ENCODE data around the gene F2RL3.

Gene F2RL3

DNA sequence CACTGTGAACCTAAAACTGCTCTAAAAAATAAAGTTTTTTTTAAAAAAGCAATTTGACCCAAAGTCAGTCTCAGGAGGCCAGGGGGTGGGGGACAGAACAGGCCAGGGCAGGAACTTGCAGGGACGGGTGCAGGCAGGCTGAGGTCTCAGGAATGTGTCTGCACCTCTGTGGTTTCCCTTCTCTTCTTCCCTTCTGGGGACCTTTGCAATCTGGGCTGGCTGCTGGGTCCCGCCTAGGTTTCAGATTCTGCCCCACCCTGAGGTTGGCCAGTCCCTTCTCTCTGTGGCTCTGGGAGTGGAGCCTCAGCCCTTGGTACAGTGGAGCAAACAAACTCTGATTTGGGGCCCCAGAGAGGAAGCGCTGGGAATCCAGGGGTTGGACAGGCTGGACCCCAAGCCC lies 5.3 kb upstream of the F2RL3 start:
- H3K27me3 Mint-ChIP-seq, result no peaks in the 10 kb centered on the region
- H3K9me3 Mint-ChIP-seq, result peaks cover 16% of the 10 kb centered on the region
- H3K36me3 Mint-ChIP-seq (ENCODE audit: low read depth), result peaks cover 30% of the 10 kb centered on the region
- no peak overlapping the region for H3K4me3 Mint-ChIP-seq
- H3K4me1 Mint-ChIP-seq (ENCODE audit: low read depth), result peaks cover 2% of the 10 kb centered on the region
- H3K27ac Mint-ChIP-seq, result no peak overlapping the region

DNA sequence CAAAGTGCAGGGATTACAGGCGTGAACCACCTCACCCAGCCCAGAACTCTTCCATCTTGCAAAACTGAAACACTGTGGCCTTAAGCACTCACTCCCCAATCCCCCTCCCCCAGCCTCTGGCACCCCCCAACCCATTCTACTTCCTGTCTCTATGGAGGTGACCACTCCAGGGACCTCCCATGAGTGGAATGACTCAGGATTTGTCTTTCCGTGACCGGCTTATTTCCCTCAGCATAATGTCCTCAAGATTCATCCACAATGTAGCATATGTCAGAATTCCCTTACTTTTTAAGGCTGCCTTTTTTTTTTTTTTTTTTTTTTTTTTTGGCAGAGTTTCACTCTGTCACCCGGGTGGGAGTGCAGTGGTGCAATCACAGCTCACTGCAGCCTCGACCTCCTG lies 3.6 kb upstream of the F2RL3 start:
- Mint-ChIP-seq H3K4me3 (no peak overlapping the region), H3K4me1 (ENCODE audit: low read depth) (peaks cover 9% of the 10 kb centered on the region), H3K27ac (no peak overlapping the region), H3K36me3 (ENCODE audit: low read depth) (peaks cover 20% of the 10 kb centered on the region), H3K27me3 (no peaks in the 10 kb centered on the region), H3K9me3 (peaks cover 14% of the 10 kb centered on the region)

DNA sequence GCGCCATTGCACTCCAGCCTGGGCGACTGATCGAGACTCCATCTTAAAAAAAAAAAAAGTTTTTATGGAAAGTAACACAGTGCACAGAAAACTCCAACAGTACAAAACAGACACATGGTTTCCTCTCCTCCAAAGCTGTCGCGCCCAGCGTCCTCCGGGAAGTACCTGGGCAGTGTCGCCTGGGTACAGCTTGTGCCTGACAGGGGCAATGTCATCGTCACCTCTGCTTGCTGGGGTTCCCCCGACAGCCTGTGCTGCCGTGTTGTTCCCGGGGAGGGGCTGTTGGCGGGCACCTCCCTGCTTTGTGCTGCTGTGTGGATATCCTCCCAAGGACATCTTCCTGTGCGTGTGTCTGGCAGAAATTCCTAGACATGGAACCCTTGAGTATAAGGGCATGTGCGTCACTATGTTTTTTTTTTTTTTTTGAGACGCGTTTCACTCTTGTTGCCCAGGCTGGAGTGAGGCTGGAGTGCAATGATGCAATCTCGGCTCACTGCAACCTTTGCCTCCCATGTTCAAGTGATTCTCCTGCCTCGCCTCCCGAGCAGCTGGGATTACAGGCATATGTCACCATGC lies 2.4 kb upstream of the F2RL3 start:
- Mint-ChIP-seq H3K4me1 (ENCODE audit: low read depth) (peaks cover 9% of the 10 kb centered on the region), H3K27me3 (no peaks in the 10 kb centered on the region)

DNA sequence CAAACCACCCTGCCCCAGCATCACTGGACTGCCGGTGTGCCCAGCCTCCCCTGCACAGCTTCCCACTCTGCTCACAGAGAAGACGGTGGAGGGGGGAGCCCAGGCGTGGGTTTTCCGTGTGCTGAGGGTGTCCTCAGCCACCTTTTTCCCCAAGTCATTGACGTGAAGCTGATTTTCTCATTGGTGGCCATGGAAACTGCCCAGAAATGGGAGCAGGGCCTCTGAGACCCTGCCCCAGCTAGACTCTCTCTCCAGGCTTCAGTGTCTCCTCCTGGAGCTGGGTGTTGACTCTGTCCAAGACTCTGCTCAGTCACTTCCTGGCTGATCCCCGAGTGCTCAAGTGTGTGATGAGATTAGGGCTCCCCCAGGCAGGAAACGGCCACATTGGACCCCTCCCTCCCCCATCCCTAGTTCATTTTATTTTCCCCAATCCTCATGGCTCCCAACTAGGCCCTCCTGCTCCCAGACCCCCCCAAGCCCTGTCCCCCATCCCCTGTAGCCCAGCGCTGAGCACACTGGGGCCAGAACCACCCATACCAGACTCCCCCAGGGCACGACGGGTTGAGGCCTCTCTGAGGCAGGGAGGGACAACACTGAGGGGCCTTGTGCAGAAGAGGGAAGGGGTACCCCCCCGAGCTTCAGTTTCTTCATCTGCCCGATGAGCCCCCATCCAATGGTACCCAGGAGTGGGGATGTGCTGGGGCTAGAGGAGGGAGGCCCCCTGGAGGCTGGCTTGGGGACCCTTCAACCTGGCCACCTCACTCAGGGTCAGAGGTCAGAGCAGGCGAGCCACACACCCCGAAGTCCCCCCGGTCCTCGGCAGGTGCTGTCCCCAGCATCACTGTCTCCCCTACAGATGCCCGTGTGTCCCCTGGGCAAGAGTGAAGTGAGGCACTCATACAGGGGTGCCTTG lies 1.2 kb upstream of the F2RL3 start:
- H3K4me1 Mint-ChIP-seq (ENCODE audit: low read depth), result peaks cover 9% of the 10 kb centered on the region

More for the DNA sequence above, 2.4 kb upstream of the F2RL3 start:
- Mint-ChIP-seq H3K4me3 (no peak overlapping the region), H3K9me3 (peaks cover 11% of the 10 kb centered on the region), H3K27ac (no peak overlapping the region), H3K36me3 (ENCODE audit: low read depth) (peaks cover 13% of the 10 kb centered on the region)

DNA sequence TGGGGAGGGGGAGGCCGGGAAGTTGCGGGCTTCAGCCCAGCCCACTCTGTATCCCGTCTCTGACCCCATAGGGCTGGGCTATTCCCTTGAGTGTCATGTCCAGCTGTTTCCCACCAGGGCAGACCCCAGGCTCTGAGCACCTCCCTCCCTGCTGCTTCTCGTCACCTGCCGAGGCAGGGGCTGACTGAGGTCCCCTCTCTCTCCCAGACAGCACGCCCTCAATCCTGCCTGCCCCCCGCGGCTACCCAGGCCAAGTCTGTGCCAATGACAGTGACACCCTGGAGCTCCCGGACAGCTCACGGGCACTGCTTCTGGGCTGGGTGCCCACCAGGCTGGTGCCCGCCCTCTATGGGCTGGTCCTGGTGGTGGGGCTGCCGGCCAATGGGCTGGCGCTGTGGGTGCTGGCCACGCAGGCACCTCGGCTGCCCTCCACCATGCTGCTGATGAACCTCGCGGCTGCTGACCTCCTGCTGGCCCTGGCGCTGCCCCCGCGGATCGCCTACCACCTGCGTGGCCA lies 625 bp downstream of the F2RL3 start:
- Mint-ChIP-seq H3K27me3 (no peaks in the 10 kb centered on the region), H3K4me3 (no peak overlapping the region), H3K27ac (no peak overlapping the region), H3K4me1 (ENCODE audit: low read depth) (peaks cover 13% of the 10 kb centered on the region), H3K9me3 (no peaks in the 10 kb centered on the region), H3K36me3 (ENCODE audit: low read depth) (no peaks in the 10 kb centered on the region)

More for the DNA sequence above, 1.2 kb upstream of the F2RL3 start:
- H3K4me3 Mint-ChIP-seq, result no peak overlapping the region
- no peak overlapping the region for H3K27ac Mint-ChIP-seq
- H3K36me3 Mint-ChIP-seq (ENCODE audit: low read depth), result peaks cover 5% of the 10 kb centered on the region
- H3K9me3 Mint-ChIP-seq, result peaks cover 4% of the 10 kb centered on the region
- H3K27me3 Mint-ChIP-seq, result no peaks in the 10 kb centered on the region

DNA sequence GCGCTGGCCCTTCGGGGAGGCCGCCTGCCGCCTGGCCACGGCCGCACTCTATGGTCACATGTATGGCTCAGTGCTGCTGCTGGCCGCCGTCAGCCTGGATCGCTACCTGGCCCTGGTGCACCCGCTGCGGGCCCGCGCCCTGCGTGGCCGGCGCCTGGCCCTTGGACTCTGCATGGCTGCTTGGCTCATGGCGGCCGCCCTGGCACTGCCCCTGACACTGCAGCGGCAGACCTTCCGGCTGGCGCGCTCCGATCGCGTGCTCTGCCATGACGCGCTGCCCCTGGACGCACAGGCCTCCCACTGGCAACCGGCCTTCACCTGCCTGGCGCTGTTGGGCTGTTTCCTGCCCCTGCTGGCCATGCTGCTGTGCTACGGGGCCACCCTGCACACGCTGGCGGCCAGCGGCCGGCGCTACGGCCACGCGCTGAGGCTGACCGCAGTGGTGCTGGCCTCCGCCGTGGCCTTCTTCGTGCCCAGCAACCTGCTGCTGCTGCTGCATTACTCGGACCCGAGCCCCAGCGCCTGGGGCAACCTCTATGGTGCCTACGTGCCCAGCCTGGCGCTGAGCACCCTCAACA lies 1.2 kb downstream of the F2RL3 start:
- H3K27me3 Mint-ChIP-seq, result no peaks in the 10 kb centered on the region
- H3K36me3 Mint-ChIP-seq (ENCODE audit: low read depth), result no peaks in the 10 kb centered on the region
- H3K4me1 Mint-ChIP-seq (ENCODE audit: low read depth), result peaks cover 13% of the 10 kb centered on the region
- H3K9me3 Mint-ChIP-seq, result no peaks in the 10 kb centered on the region
- no peak overlapping the region for H3K4me3 Mint-ChIP-seq
- H3K27ac Mint-ChIP-seq, result no peak overlapping the region

DNA sequence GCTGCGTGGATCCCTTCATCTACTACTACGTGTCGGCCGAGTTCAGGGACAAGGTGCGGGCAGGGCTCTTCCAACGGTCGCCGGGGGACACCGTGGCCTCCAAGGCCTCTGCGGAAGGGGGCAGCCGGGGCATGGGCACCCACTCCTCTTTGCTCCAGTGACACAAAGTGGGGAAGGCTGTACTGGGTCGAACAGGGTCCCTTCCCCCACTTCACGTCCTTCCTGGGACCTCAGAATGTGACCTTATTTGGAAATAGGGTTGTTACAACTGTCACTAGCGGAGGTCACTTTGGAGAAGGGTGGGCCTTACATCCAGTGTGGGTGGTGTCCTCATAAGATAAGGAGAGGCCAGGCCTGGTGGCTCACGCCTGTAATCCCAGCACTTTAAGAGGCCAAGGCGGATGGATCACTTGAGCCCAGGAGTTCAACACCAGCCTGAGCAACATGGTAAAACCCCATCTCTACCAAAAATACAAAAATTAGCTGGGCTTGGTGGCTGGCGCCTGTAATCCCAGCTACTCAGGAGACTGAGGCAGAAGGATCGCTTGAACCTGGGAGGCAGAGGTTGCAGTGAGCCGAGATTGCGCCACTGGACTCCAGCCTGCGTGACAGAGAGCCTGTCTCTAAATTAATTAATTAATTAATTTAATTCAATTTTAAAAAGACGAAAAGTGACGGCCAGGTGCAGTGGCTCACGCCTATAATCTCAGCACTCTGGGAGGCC lies 1.8 kb downstream of the F2RL3 start:
- Mint-ChIP-seq H3K27ac (no peak overlapping the region), H3K9me3 (no peaks in the 10 kb centered on the region), H3K27me3 (peaks cover 5% of the 10 kb centered on the region), H3K36me3 (ENCODE audit: low read depth) (no peaks in the 10 kb centered on the region), H3K4me3 (no peak overlapping the region), H3K4me1 (ENCODE audit: low read depth) (peaks cover 17% of the 10 kb centered on the region)

DNA sequence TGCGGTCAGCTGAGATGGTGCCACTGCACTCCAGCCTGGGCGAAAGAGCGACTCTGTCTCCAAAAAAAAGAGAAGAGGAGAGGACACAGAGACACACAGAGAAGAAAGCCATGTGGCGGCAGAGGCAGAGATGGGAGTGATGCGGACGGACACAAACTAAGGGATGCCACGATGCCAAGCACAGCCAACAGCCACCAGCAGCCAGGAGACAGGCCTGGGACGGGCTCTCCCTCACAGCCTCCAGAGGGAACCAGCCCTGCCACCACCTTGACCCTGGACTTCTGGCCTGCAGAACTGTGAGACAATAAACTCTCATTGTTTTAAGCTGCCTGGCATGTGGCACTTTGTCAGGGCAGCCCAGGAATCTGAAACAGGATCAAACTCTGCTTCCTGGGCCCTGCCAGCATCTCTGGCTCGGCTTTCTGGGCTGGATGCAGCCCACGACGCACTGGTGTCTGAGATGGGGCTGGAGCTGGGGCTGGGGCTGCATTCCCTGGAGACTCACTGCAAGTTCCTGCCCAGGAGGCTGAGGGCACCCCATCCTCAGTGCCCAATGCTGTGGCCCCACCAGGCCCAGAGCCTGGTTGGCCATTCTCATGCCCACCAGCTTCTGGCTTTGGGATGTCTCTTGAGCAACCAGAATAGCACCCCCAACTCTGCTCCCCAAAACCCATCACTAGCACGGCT lies 3.0 kb downstream of the F2RL3 start:
- Mint-ChIP-seq H3K27me3 (peaks cover 6% of the 10 kb centered on the region), H3K4me3 (no peak overlapping the region), H3K36me3 (ENCODE audit: low read depth) (no peaks in the 10 kb centered on the region), H3K9me3 (no peaks in the 10 kb centered on the region), H3K4me1 (ENCODE audit: low read depth) (peaks cover 17% of the 10 kb centered on the region), H3K27ac (no peak overlapping the region)

DNA sequence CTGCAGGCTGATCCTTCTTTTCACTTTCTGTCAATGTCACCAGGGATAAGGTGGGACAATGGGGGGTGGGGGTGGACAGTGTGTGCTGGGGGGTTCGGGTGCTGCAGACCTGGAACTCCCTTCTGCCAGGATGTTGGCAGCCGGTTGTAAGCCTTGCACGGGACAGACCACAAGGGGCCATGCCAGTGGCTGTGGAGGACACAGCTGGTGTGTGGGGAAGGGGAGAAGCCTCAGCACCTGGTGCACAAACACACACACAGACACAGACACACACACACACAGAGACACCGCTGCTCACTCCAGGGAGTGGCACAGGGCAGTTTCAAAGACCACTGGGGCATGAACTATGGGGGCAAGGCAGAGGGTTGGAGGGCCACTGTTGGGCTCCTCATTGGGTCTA lies 3.6 kb downstream of the F2RL3 start:
- Mint-ChIP-seq H3K27ac (no peak overlapping the region), H3K4me1 (ENCODE audit: low read depth) (peaks cover 17% of the 10 kb centered on the region), H3K4me3 (no peak overlapping the region), H3K27me3 (peaks cover 6% of the 10 kb centered on the region), H3K36me3 (ENCODE audit: low read depth) (no peaks in the 10 kb centered on the region), H3K9me3 (no peaks in the 10 kb centered on the region)

DNA sequence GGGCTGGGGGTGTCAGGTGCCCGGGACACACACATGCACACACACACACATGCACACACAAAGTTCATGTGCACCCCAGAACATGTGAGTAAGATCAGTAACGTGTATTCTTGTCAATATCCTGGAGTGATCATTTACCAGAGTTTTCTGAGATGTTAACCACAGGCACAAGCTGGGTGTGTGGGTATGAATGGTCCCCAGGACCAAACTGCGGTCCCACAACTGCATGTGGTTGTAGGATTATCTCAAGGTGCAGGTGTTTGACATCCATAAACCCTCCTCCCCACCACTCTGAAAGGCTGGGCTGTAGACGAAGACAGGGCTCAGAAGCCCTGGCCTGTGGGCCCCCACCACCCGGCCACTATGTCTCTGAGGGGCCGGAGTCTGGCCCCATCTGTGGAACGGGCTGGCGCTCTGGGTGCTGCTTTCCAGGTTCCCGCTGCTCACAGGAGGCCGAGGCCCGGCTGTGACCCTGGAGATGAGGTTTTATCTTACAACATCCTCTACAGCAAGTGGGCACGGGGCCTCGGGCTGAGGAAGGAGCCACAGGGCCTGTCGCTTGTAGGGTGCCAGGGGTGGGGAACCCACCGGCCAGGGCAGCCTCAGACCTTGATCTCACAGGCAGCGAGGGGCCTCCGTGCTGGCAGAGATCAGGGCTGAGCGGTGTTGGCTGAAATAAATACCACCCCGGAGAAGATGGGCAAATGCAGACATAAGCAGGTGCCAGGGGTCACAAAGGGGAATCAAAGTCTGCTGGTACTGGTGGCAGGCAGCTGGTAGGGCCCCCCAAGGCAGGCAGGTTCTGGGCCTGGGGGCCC lies 4.3 kb downstream of the F2RL3 start:
- Mint-ChIP-seq H3K4me3 (no peak overlapping the region), H3K4me1 (ENCODE audit: low read depth) (peaks cover 18% of the 10 kb centered on the region), H3K27me3 (peaks cover 7% of the 10 kb centered on the region), H3K36me3 (ENCODE audit: low read depth) (no peaks in the 10 kb centered on the region), H3K9me3 (no peaks in the 10 kb centered on the region), H3K27ac (no peak overlapping the region)

DNA sequence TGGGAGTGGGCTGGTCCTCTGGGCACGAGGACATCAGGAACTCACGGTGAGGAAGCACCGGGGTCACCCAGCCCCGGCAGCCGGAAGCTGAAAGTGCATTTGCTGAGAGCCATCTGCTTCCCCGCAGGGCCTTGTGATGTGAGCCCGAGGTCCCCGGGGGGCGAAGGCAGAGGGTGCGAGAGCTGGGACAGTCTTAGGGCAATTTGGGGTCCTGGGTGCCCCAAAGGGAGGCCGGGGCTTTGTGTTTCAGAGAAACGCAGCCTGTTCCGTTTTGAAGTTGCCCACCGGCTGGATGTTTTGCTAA lies 4.8 kb downstream of the F2RL3 start:
- peaks cover 21% of the 10 kb centered on the region for H3K4me1 Mint-ChIP-seq (ENCODE audit: low read depth)
- peaks cover 13% of the 10 kb centered on the region for H3K27me3 Mint-ChIP-seq
- no peaks in the 10 kb centered on the region for H3K9me3 Mint-ChIP-seq
- no peak overlapping the region for H3K27ac Mint-ChIP-seq
- H3K36me3 Mint-ChIP-seq (ENCODE audit: low read depth), result no peaks in the 10 kb centered on the region
- no peak overlapping the region for H3K4me3 Mint-ChIP-seq

DNA sequence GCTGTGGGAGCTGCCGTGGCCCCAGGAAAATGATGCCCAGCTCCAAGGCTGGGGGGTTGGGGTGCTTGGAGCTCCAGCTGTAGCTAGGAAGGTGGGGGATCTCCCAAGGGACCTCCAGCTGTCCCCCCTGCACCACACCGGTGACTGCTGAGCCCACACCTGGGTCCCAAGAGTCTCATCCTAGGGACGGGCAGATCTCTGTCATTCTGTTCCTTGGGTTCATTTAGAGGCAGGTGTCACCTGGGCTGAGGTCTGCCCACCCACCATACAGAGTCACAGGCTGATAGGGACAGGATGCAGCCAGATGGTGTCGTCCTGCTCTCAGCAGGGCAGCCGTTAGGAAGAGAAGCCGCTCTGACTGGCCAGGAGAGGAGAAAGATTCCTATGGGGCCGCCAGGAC lies 5.3 kb downstream of the F2RL3 start:
- peaks cover 16% of the 10 kb centered on the region for H3K27me3 Mint-ChIP-seq
- no peak overlapping the region for H3K4me3 Mint-ChIP-seq
- peaks cover 19% of the 10 kb centered on the region for H3K4me1 Mint-ChIP-seq (ENCODE audit: low read depth)
- H3K36me3 Mint-ChIP-seq (ENCODE audit: low read depth), result no peaks in the 10 kb centered on the region
- no peaks in the 10 kb centered on the region for H3K9me3 Mint-ChIP-seq
- no peak overlapping the region for H3K27ac Mint-ChIP-seq

DNA sequence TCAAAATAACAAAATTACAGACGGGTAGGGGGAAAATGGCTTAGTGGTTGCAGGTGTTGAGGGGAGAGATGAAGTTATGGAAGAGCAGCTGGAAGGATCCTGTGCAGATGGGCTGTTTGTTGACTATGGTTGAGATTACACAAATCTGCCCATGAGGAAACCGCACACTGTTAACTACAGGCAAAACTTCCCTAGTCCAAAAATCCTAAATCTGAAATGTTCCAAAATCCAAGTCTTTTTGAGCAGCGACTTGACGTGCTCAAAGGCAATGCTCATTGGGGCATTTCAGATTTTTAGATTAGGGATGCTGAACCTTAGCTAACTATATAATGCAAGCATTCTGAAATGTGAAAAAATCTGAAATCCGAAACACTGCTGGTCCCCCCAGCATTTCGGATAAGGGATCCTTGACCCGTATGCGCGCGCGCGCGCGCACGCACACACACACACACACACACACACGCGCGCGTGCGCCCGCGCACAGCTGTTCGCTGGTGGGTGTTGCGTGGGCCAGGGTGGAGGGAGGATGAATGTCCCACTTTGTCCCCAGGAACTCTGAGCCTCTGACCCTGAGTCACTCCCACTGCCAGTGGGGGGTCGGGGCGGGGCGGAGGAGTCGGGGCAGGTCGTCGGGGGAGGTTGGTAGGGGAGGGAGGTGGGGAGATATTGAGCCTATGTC lies 6.8 kb downstream of the F2RL3 start:
- Mint-ChIP-seq H3K27me3 (peaks cover 16% of the 10 kb centered on the region), H3K4me1 (ENCODE audit: low read depth) (peaks cover 22% of the 10 kb centered on the region), H3K27ac (no peak overlapping the region), H3K4me3 (peak overlapping the region; percentile 10), H3K36me3 (ENCODE audit: low read depth) (no peaks in the 10 kb centered on the region), H3K9me3 (no peaks in the 10 kb centered on the region)
